IgD-negative memory B cell (primary cell): ENCODE measurements around the gene CACNG6. TPM values are rescaled to one million over a fixed set of nuclear protein-coding genes. Genes with fewer than 3 reads are reported as not detected.

Experiments
- H3K27ac Mint-ChIP-seq, 3 donors: one replicate each; pipeline ENCODE4 v1.8.0; 2020 to 2022; ENCODE audit warnings: mild to moderate bottlenecking in 3 of 3, mixed read lengths in 3 of 3, moderate library complexity in 1 of 3
- H3K27me3 Mint-ChIP-seq: one replicate; pipeline ENCODE4 v1.8.0; 2021; ENCODE audit warnings: mixed read lengths
- H3K36me3 Mint-ChIP-seq: one replicate; pipeline ENCODE4 v1.8.0; 2020; ENCODE audit warnings: mild to moderate bottlenecking, mixed read lengths
- H3K4me1 Mint-ChIP-seq, 3 donors: one replicate each; pipeline ENCODE4 v1.8.0; 2020 to 2022; ENCODE audit warnings: mixed read lengths in 3 of 3, mild to moderate bottlenecking in 1 of 3
- H3K4me3 Mint-ChIP-seq, 4 donors: one replicate each; pipeline ENCODE4 v1.8.0; 2020 to 2022; ENCODE audit warnings: mild to moderate bottlenecking in 4 of 4, mixed read lengths in 4 of 4, moderate library complexity in 3 of 4
- H3K9me3 Mint-ChIP-seq, 3 donors: one replicate each; pipeline ENCODE4 v1.8.0; 2020 to 2021; ENCODE audit warnings: mixed read lengths in 3 of 3, mild to moderate bottlenecking in 1 of 3
- polyA plus RNA-seq: library from polyadenylated mRNA; unstranded; fragments of 300-500 nt; fragmentation: Illumina TruSeq; gene quantifications from one replicate; pipeline ENCODE4 v1.2.3, GENCODE V29; 2021

The CACNG6 gene
- polyA plus RNA-seq, 1 donor from 2014 or later: not detected

- Mint-ChIP-seq H3K27ac (no peak overlapping the region), H3K36me3 (no peaks in the 10 kb centered on the region), H3K4me1 (no peaks in the 10 kb centered on the region), H3K9me3 (peaks cover 0 to 4% (median 3%) of the 10 kb centered on the region in 3 donors), H3K27me3 (peaks cover 39% of the 10 kb centered on the region), H3K4me3 (no peak overlapping the region)
Measured at GRCh38 chr19:53958823-53959757, 32.3 kb upstream of the CACNG6 start.

GRCh38 chr19:53960187-53960586 lies 31.2 kb upstream of the CACNG6 start:
- H3K4me1 Mint-ChIP-seq: no peaks in the 10 kb centered on the region
- peaks cover 46% of the 10 kb centered on the region for H3K27me3 Mint-ChIP-seq
- no peak overlapping the region for H3K27ac Mint-ChIP-seq
- peaks cover 0 to 5% (median 3%) of the 10 kb centered on the region in 3 donors for H3K9me3 Mint-ChIP-seq
- no peak overlapping the region for H3K4me3 Mint-ChIP-seq
- no peaks in the 10 kb centered on the region for H3K36me3 Mint-ChIP-seq

GRCh38 chr19:53960886-53961285 lies 30.6 kb upstream of the CACNG6 start:
- H3K27ac Mint-ChIP-seq: no peak overlapping the region
- H3K27me3 Mint-ChIP-seq: peaks cover 50% of the 10 kb centered on the region
- H3K9me3 Mint-ChIP-seq: peaks cover 1 to 8% (median 3%) of the 10 kb centered on the region in 3 donors
- no peaks in the 10 kb centered on the region for H3K4me1 Mint-ChIP-seq
- H3K4me3 Mint-ChIP-seq: peak overlapping the region in 1 of 4 donors; percentile 69
- peaks cover 2% of the 10 kb centered on the region for H3K36me3 Mint-ChIP-seq

GRCh38 chr19:53961523-53962356 lies 29.7 kb upstream of the CACNG6 start:
- Mint-ChIP-seq H3K27ac (no peak overlapping the region), H3K4me1 (no peaks in the 10 kb centered on the region), H3K27me3 (peaks cover 49% of the 10 kb centered on the region), H3K36me3 (peaks cover 2% of the 10 kb centered on the region), H3K9me3 (peaks cover 1 to 8% (median 3%) of the 10 kb centered on the region in 3 donors), H3K4me3 (peak overlapping the region in 1 of 4 donors; percentile 75)

GRCh38 chr19:53962887-53963431 lies 28.5 kb upstream of the CACNG6 start, which contains the start of gene CACNG8:
Gene CACNG8 (plus strand): TSS chr19:53962937.
- H3K4me3 Mint-ChIP-seq: peak within 1 kb of the TSS in 1 of 4 donors; percentile 75
- peaks cover 1 to 8% (median 3%) of the 10 kb centered on the region in 3 donors for H3K9me3 Mint-ChIP-seq
- H3K27me3 Mint-ChIP-seq: peaks cover 43% of the 10 kb centered on the region
- H3K36me3 Mint-ChIP-seq: peaks cover 2% of the 10 kb centered on the region
- no peaks in the 10 kb centered on the region for H3K4me1 Mint-ChIP-seq
- H3K27ac Mint-ChIP-seq: no peak within 1 kb of the TSS

GRCh38 chr19:53965091-53965490 lies 26.3 kb upstream of the CACNG6 start:
- Mint-ChIP-seq H3K27ac (no peak overlapping the region), H3K4me3 (no peak overlapping the region), H3K9me3 (peaks cover 0 to 8% (median 3%) of the 10 kb centered on the region in 3 donors), H3K36me3 (peaks cover 2% of the 10 kb centered on the region), H3K4me1 (no peaks in the 10 kb centered on the region), H3K27me3 (peaks cover 40% of the 10 kb centered on the region)

- H3K4me3 Mint-ChIP-seq: no peak overlapping the region
- no peaks in the 10 kb centered on the region for H3K4me1 Mint-ChIP-seq
- no peak overlapping the region for H3K27ac Mint-ChIP-seq
Measured at GRCh38 chr19:53966931-53967330, 24.5 kb upstream of the CACNG6 start.

GRCh38 chr19:53969366-53969765 lies 22.1 kb upstream of the CACNG6 start:
- Mint-ChIP-seq H3K9me3 (peaks cover 1 to 6% (median 3%) of the 10 kb centered on the region in 3 donors), H3K36me3 (peaks cover 2% of the 10 kb centered on the region), H3K4me3 (no peak overlapping the region), H3K27me3 (peaks cover 21% of the 10 kb centered on the region), H3K27ac (no peak overlapping the region), H3K4me1 (no peaks in the 10 kb centered on the region)

More at GRCh38 chr19:53966931-53967330, 24.5 kb upstream of the CACNG6 start:
- peaks cover 0 to 8% (median 3%) of the 10 kb centered on the region in 3 donors for H3K9me3 Mint-ChIP-seq
- peaks cover 2% of the 10 kb centered on the region for H3K36me3 Mint-ChIP-seq
- H3K27me3 Mint-ChIP-seq: peaks cover 30% of the 10 kb centered on the region

- peaks cover 9% of the 10 kb centered on the region for H3K27me3 Mint-ChIP-seq
- no peaks in the 10 kb centered on the region for H3K4me1 Mint-ChIP-seq
- H3K4me3 Mint-ChIP-seq: no peak overlapping the region
Measured at GRCh38 chr19:53971673-53972072, 19.8 kb upstream of the CACNG6 start.

GRCh38 chr19:53977429-53977990 lies 13.9 kb upstream of the CACNG6 start:
- H3K27ac Mint-ChIP-seq: peak overlapping the region in 1 of 3 donors; percentile 75
- H3K4me3 Mint-ChIP-seq: peak overlapping the region; percentile 70 to 93 (median 84)
- H3K36me3 Mint-ChIP-seq: peaks cover 2% of the 10 kb centered on the region
- H3K4me1 Mint-ChIP-seq: peaks cover 4 to 10% (median 6%) of the 10 kb centered on the region in 3 donors
- H3K27me3 Mint-ChIP-seq: peaks cover 37% of the 10 kb centered on the region
- peaks cover 3 to 20% (median 9%) of the 10 kb centered on the region in 3 donors for H3K9me3 Mint-ChIP-seq

More at GRCh38 chr19:53971673-53972072, 19.8 kb upstream of the CACNG6 start:
- no peak overlapping the region for H3K27ac Mint-ChIP-seq
- H3K9me3 Mint-ChIP-seq: peaks cover 0 to 3% (median 1%) of the 10 kb centered on the region in 3 donors
- H3K36me3 Mint-ChIP-seq: no peaks in the 10 kb centered on the region

- H3K4me1 Mint-ChIP-seq: peaks cover 4 to 11% (median 6%) of the 10 kb centered on the region in 3 donors
- H3K27ac Mint-ChIP-seq: no peak overlapping the region
- peaks cover 3% of the 10 kb centered on the region for H3K36me3 Mint-ChIP-seq
- H3K4me3 Mint-ChIP-seq: peak overlapping the region; percentile 70 to 93 (median 84)
- H3K27me3 Mint-ChIP-seq: peaks cover 37% of the 10 kb centered on the region
- H3K9me3 Mint-ChIP-seq: peaks cover 3 to 20% (median 9%) of the 10 kb centered on the region in 3 donors
Measured at GRCh38 chr19:53977991-53978731, 13.3 kb upstream of the CACNG6 start.

GRCh38 chr19:53978975-53979801 lies 12.2 kb upstream of the CACNG6 start:
- H3K9me3 Mint-ChIP-seq: peaks cover 3 to 20% (median 9%) of the 10 kb centered on the region in 3 donors
- peak overlapping the region in 2 of 4 donors; percentile 38 to 51 for H3K4me3 Mint-ChIP-seq
- peaks cover 4 to 11% (median 6%) of the 10 kb centered on the region in 3 donors for H3K4me1 Mint-ChIP-seq
- peaks cover 37% of the 10 kb centered on the region for H3K27me3 Mint-ChIP-seq
- H3K27ac Mint-ChIP-seq: no peak overlapping the region
- H3K36me3 Mint-ChIP-seq: peaks cover 4% of the 10 kb centered on the region
